GM12878 (cell line): Measurements from ENCODE around the gene A2ML1. TPM values are rescaled to one million over a fixed set of nuclear protein-coding genes. Genes with fewer than 3 reads are reported as not detected.

Source experiments
- ATAC-seq: fragments of 200-7000 bp; cut with Tn5 transposase; 3 replicates; pipeline ENCODE4 v1.9.1; 2020; ENCODE audit warnings: mild to moderate bottlenecking, moderate library complexity
- BruUV-seq: library from RNA; stranded (reverse); fragments of 400-500 nt; replicated peaks from 2 replicates; lab custom pipeline; 2021; lab: Mats Ljungman, UMichigan
- CTCF ChIA-PET: fragments of 300-600 bp; sonication (Branson Sonifier 250); formaldehyde crosslinking; extraction: SDS; loops from one replicate; lab custom pipeline; 2021; ENCODE audit warnings: inconsistent platforms; lab: Yijun Ruan, JAX
- POLR2A ChIA-PET: fragments of 350-600 bp; formaldehyde crosslinking; extraction: SDS; loops from one replicate; lab custom pipeline; 2021; ENCODE audit warnings: inconsistent platforms; lab: Charles Lee
- RAD21 ChIA-PET: fragments of 300-600 bp; sonication (Branson Sonifier 250); formaldehyde crosslinking; loops from one replicate; lab custom pipeline; 2023; ENCODE audit warnings: antibody characterized with exemption; ENCODE audit not compliant: unreplicated experiment; lab: Charles Lee
- SMC1A ChIA-PET: fragments of 300-600 bp; sonication (Branson Sonifier 250); formaldehyde crosslinking; loops from one replicate; lab custom pipeline; 2023; ENCODE audit not compliant: unreplicated experiment, uncharacterized antibody; lab: Charles Lee
- DNase-seq: peaks from one replicate; pipeline ENCODE4 v3.0.0-alpha.2; 2011; ENCODE audit warnings: low read depth, low spot score
- FAIRE-seq: peaks from 3 replicates; lab custom pipeline; 2011; peaks lifted over from hg19 to GRCh38; lab: Jason Lieb, UNC
- H2AFZ ChIP-seq: 2 replicates; pipeline ENCODE4 v1.6.0; 2011; ENCODE audit warnings: low read depth, low read length, control low read depth; ENCODE audit not compliant: control insufficient read depth
- H3K27ac ChIP-seq: 2 replicates; pipeline ENCODE4 v1.5.1; 2011; ENCODE audit warnings: control low read depth; ENCODE audit not compliant: control insufficient read depth, insufficient read depth
- H3K27me3 ChIP-seq, 2 experiments: replicated peaks in 1 of 2; 2 replicates each; pipeline versions ENCODE4 v1.6.0 to v1.6.1; 2011; ENCODE audit warnings: low read length in 1 of 2; ENCODE audit not compliant: control insufficient read depth in 2 of 2, insufficient read depth in 2 of 2
- H3K36me3 ChIP-seq, 2 experiments: 2 replicates each; pipeline ENCODE4 v1.5.1; 2011; ENCODE audit warnings: low read length in 1 of 2; ENCODE audit not compliant: control insufficient read depth in 2 of 2, insufficient read depth in 2 of 2
- H3K4me1 ChIP-seq: 2 replicates; pipeline ENCODE4 v1.6.1; 2011; ENCODE audit warnings: mild to moderate bottlenecking, low read length, moderate library complexity, mixed read lengths; ENCODE audit not compliant: control insufficient read depth, insufficient read depth
- H3K4me2 ChIP-seq: 2 replicates; pipeline ENCODE4 v1.6.0; 2011; ENCODE audit warnings: control low read depth; ENCODE audit not compliant: control insufficient read depth, insufficient read depth
- H3K4me3 ChIP-seq: fragments of 200-600 bp; sonication (generic); 2 replicates; pipeline ENCODE4 v1.5.1; 2016
- H3K79me2 ChIP-seq: 2 replicates; pipeline ENCODE4 v1.6.0; 2011; ENCODE audit warnings: low read length; ENCODE audit not compliant: control insufficient read depth, insufficient read depth
- H3K9ac ChIP-seq: 2 replicates; pipeline ENCODE4 v1.8.0; 2011; ENCODE audit warnings: low read length, control low read depth, mixed read lengths; ENCODE audit not compliant: control insufficient read depth, insufficient read depth
- H3K9me3 ChIP-seq: replicated peaks from 3 replicates; pipeline ENCODE4 v1.5.1; 2011; ENCODE audit warnings: mild to moderate bottlenecking, low read length; ENCODE audit not compliant: control insufficient read depth, insufficient read depth
- H4K20me1 ChIP-seq: 2 replicates; pipeline ENCODE4 v1.6.0; 2011; ENCODE audit not compliant: control insufficient read depth, insufficient read depth
- ATF2 ChIP-seq: IDR thresholded peaks from 2 replicates; pipeline ENCODE4 v1.6.1; 2012; ENCODE audit warnings: low read length, inconsistent platforms
- IRF3 ChIP-seq: fragments of 450-650 bp; IDR thresholded peaks from 2 replicates; pipeline ENCODE4 v1.6.1; 2014; ENCODE audit warnings: mild to moderate bottlenecking
- JUNB ChIP-seq: IDR thresholded peaks from 2 replicates; pipeline ENCODE4 v1.6.1; 2016; ENCODE audit warnings: antibody characterized with exemption, mild to moderate bottlenecking
- MEF2A ChIP-seq: IDR thresholded peaks from 2 replicates; pipeline ENCODE4 v1.6.1; 2011; ENCODE audit warnings: low read depth, mild to moderate bottlenecking, low read length, moderate library complexity; ENCODE audit not compliant: insufficient read depth
- NFIC ChIP-seq: IDR thresholded peaks from 2 replicates; pipeline ENCODE4 v1.6.1; 2012; ENCODE audit warnings: low read depth, mild to moderate bottlenecking, inconsistent platforms, low read length, moderate library complexity
- SMC3 ChIP-seq: IDR thresholded peaks from 2 replicates; pipeline ENCODE4 v1.6.1; 2011; ENCODE audit warnings: low read length, improper control_type of control experiment, borderline replicate concordance
- TCF12 ChIP-seq: IDR thresholded peaks from 2 replicates; pipeline ENCODE4 v1.6.1; 2011; ENCODE audit warnings: low read depth, mild to moderate bottlenecking, low read length
- ZBTB33 ChIP-seq: fragments of 450-650 bp; IDR thresholded peaks from 2 replicates; pipeline ENCODE4 v1.6.1; 2017; ENCODE audit warnings: mild to moderate bottlenecking
- ZNF217 ChIP-seq: fragments of 450-650 bp; IDR thresholded peaks from 2 replicates; pipeline ENCODE4 v1.6.1; 2017; ENCODE audit warnings: antibody characterized with exemption, mild to moderate bottlenecking
- ZNF687 ChIP-seq: fragments of 450-650 bp; IDR thresholded peaks from 2 replicates; pipeline ENCODE4 v1.6.1; 2017; ENCODE audit warnings: mild to moderate bottlenecking, moderate library complexity
- ZSCAN29 ChIP-seq: fragments of 450-650 bp; IDR thresholded peaks from 2 replicates; pipeline ENCODE4 v1.6.1; 2017; ENCODE audit warnings: mild to moderate bottlenecking, moderate library complexity
- WGBS: methylation state at CpG from one replicate; pipeline ENCODE4 v1.1.6; 2016; ENCODE audit warnings: low lambda C conversion rate; ENCODE audit not compliant: insufficient replicate concordance, insufficient coverage; ENCODE audit errors: missing lambda C conversion rate; 5-methylcytosine and 5-hydroxymethylcytosine counted together
- in situ Hi-C: fragments of 300-500 bp; cut with MboI; formaldehyde crosslinking; loops from 9 replicates; pipeline ENCODE4 v1.14.3; 2018; ENCODE audit warnings: mixed read lengths
- intact Hi-C: fragments of 100-400 bp; cut with micrococcal nuclease; formaldehyde crosslinking; loops from one replicate; pipeline ENCODE4 v1.14.2; 2022; ENCODE audit not compliant: unreplicated experiment
- polyA plus RNA-seq, 11 experiments: library from polyadenylated mRNA; depleted of rRNA in 4 of 11; unstranded in 6 of 11; stranded (reverse) in 5 of 11; fragments of >200 nt; fragmentation: Nextera tagmentation in 4 of 11; fragmentation: Illumina TruSeq in 1 of 11; extraction: Ambion mirVana in 4 of 11; extraction: Trizol in 1 of 11; gene quantifications; 1 replicate in 1 of 11; 2 replicates in 10 of 11; pipeline versions ENCODE4 v1.2.1 to v1.2.3, GENCODE V29; 2011 to 2016; ENCODE audit warnings: inconsistent platforms in 2 of 11, missing spikeins in 2 of 11, low read depth in 1 of 11
- total RNA-seq, 4 experiments: library from RNA; depleted of rRNA in 3 of 4; stranded (reverse); fragments of >200 nt in 3 of 4; fragmentation: Illumina TruSeq in 1 of 4; extraction: Trizol in 1 of 4; gene quantifications; 2 replicates each; pipeline versions ENCODE4 v1.2.1 to v1.2.3, GENCODE V29; 2013 to 2021

A2ML1 gene
- total and polyA plus RNA-seq, 10 of the 15 experiments (the other 5 are each of a cell fraction or from before 2014, with no cell fraction given): not detected

- TF ChIP-seq SMC3: no peak
These were observed 94.6 kb downstream of the A2ML1 start (continued) for GRCh38 chr12:8917031-8917430.

- ChIA-PET CTCF (interaction anchor here (1.0 to 1.3 kb wide), 3 partner anchors 27 to 132 kb away, joined by 4 read pairs; partner anchors contain the start of gene M6PR), SMC1A (interaction anchor here (1.2 to 1.3 kb wide), 2 partner anchors 10 to 121 kb away, joined by 3 read pairs; no protein-coding TSS in a partner anchor), POLR2A (no interaction called here), RAD21 (no interaction called here)
- H3K9ac ChIP-seq: no peak overlapping the region
- intact Hi-C loops: loop anchor here (2.0 to 10.0 kb wide), 2 partner anchors 29 to 127 kb away; no protein-coding TSS in a partner anchor
- BruUV-seq: no TSS peak
- no peak for DNase-seq
- no peak for FAIRE-seq
- H2AFZ ChIP-seq: no peak overlapping the region
- H4K20me1 ChIP-seq: no peaks in the 10 kb centered on the region
- H3K4me3 ChIP-seq: no peak overlapping the region
- H3K9me3 ChIP-seq: no peaks in the 10 kb centered on the region
- H3K4me1 ChIP-seq: peaks cover 4% of the 10 kb centered on the region
- in situ Hi-C loops: no loop called here
- no peak overlapping the region for H3K27ac ChIP-seq
- no peak for ATAC-seq
- H3K36me3 ChIP-seq: no peaks in the 10 kb centered on the region; a peak in 1 of 4 replicates
- H3K27me3 ChIP-seq: no peaks in the 10 kb centered on the region; a peak in 1 of 4 replicates
- 17% methylated on average over 1 of the region's 1 CpG for WGBS
- no peaks in the 10 kb centered on the region for H3K79me2 ChIP-seq
- no peak overlapping the region for H3K4me2 ChIP-seq
- TF ChIP-seq ZNF687 (no peak), TCF12 (no peak), ZNF217 (no peak), MEF2A (no peak), ZSCAN29 (no peak), ATF2 (no peak), IRF3 (no peak), NFIC (no peak), ZBTB33 (no peak), JUNB (no peak)
These were observed 95.3 kb downstream of the A2ML1 start for GRCh38 chr12:8917751-8918150.
